Panc1 (cell line): ENCODE data around the gene SNCG.

Experiments used
- POLR2AphosphoS5 ChIP-seq: IDR thresholded peaks from 2 replicates; pipeline ENCODE4 v1.6.1; 2012; ENCODE audit warnings: mild to moderate bottlenecking, low read depth, low read length, moderate library complexity
- TF ChIP-seq, protein P1 (sequence below): fragments of 450-650 bp; IDR thresholded peaks from 2 replicates; pipeline ENCODE4 v1.5.1; 2017; ENCODE audit warnings: mild to moderate bottlenecking

DNA sequence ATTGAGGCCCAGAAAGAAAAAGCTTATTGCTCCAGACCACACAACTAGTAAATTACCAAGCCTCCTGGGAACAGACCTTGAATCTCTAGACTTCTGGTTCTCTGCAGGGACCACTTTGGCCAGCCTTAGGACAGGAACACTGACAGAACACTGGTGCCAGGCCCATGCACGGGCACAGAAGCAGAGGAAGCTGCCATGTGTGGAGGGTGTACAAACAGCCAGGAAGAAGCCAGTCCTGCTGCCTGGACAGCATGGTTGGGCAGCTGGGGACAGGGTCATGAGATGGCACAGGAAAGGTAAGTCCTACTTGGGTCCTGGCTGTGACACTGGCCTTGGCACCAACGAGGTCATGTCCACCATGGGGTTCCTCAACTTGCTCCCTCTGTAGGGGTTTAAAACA is 20.1 kb upstream of the SNCG start:
- TF ChIP-seq, protein P1, sequence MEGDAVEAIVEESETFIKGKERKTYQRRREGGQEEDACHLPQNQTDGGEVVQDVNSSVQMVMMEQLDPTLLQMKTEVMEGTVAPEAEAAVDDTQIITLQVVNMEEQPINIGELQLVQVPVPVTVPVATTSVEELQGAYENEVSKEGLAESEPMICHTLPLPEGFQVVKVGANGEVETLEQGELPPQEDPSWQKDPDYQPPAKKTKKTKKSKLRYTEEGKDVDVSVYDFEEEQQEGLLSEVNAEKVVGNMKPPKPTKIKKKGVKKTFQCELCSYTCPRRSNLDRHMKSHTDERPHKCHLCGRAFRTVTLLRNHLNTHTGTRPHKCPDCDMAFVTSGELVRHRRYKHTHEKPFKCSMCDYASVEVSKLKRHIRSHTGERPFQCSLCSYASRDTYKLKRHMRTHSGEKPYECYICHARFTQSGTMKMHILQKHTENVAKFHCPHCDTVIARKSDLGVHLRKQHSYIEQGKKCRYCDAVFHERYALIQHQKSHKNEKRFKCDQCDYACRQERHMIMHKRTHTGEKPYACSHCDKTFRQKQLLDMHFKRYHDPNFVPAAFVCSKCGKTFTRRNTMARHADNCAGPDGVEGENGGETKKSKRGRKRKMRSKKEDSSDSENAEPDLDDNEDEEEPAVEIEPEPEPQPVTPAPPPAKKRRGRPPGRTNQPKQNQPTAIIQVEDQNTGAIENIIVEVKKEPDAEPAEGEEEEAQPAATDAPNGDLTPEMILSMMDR: no peak
- TF ChIP-seq POLR2AphosphoS5: no peak
